GM18870 (cell line): ENCODE results near the gene TGIF2.
"Not testable (repeated sequence)": the region's sequence is repeated elsewhere in the genome, so short reads cannot be mapped to it uniquely, and the experiment has no call there.

Experiments
- ATAC-seq: cut with Tn5 transposase; IDR thresholded peaks from one replicate; pipeline ENCODE4 v1.9.1; 2021; ENCODE audit warnings: moderate library complexity; ENCODE audit not compliant: unreplicated experiment

The TGIF2 gene

DNA sequence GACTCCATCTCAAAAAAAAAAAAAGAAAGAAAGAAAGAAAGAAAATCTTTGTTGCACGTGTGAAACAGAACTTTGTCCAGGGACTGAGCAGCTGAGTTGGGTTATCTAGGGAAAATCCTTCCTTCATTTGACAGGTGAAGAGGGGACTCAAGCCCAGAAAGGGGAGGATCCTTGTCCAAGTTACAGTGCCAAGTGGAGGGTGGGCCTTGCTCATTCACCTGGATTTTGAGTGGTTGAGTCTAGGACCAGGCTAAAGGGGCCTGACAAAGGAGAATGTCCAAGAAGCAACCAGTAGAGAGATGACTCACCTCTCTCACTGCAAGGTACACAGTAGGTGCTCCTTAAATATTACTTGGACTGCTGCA, 2.7 kb downstream of the TGIF2 start:
- no peak for ATAC-seq

GRCh38 chr20:36578356-36579041, 5.1 kb downstream of the TGIF2 start:
- ATAC-seq: no peak

GRCh38 chr20:36579996-36580545, 6.7 kb downstream of the TGIF2 start:
- ATAC-seq: no peak

DNA sequence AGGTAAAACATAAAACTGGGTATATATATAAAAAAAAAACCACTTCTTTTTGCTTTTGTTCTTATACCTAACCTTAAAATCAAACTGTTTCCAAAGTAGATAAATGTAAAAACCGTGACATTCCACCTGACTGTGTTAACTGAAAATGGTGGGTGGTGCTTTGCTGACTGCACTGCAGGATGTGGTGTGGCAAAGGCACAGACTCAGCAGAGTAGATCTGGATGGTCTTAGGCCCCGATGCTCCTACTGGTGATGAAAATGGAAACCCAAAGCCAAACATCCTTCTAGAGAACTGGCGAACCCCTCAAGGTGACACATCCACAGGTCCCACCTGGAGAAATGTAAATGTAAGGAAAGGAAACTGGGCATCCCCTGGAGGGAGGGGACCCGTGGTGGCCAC, 8.9 kb downstream of the TGIF2 start:
- no peak for ATAC-seq

DNA sequence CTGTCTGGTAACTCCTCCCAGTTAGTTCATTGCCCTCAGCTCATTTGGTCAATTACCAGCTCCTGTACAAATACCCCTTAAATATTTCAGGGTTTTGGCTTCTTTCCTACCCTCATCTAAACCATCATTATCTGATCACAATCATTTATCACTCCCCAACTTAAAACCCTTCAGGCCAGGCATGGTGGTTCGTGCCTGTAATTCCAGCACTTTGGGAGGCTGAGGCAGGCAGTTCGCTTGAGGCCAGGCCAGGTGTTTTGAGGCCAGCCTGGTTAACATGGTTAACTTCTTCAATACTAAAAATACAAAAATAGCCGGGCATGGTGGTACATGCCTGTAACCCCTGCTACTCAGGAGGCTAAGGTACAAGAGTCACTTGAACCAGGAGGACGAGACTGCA, 9.4 kb downstream of the TGIF2 start:
- ATAC-seq: no peak

GRCh38 chr20:36584018-36584481, 10.7 kb downstream of the TGIF2 start:
- ATAC-seq: no peak

DNA sequence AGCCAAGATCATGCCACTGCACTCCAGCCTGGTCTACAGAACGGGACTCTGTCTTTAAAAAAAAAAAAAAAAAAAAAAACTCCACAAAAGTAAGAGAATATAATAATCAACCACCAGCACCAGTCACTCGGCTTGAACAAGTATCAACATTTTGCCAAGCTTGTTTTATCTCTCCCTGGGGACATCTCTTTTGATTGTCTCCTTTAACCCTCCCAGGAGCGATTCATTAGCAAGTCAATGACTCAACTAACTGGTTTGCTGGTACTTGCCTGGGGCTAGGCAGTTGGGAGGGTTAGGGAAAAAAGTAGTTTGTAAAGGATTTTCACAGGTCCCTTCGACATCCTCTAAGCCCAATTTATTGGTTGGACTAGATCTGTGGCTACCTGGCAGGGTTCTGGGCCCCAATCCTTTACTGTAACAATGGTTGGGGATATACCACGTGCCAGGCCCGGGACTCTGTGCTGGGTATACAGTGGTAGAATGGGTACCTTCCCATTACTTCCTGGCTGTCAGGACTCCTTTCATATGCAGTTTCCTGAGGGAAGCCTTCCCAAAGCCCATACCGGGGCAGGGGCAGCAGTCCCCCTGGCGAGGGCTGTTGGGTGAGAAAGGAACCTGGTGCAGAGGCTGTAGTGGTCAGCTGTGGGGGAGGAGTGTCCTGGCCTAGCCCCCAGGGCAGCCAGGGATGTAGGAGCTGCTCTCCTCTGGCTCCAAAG, 12.2 kb downstream of the TGIF2 start:
- no peak for ATAC-seq

DNA sequence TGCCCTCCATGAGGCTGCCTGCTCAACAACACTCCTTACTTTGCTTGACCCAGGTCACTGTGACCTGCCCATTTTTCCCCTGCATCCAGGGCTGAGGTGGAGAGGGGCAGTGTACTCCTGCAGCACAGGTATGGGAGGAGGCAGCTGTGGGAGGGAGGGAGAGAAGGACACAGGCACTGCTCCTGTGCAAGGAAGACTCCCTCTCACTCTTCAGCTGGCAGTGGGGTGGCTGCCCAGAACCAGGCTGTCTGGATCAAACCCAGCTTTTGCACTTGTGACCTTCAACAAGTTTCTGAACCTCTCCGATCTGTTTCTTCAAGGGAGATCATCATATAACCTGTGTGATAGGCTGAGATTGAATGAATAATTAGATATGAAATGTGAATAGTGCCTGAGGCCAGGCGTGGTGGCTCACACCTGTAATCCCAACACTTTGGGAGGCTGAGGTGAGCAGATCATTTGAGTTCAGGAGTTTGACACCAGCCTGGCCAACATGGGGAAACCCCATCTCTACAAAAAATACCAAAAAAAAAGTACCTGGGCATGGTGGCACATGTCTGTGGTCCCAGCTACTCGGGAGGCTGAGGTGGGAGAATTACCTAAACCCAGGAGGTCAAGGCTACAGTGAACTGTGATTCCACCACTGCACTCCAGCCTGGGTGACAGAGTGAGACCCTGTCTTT, 14.1 kb downstream of the TGIF2 start:
- ATAC-seq: no peak

DNA sequence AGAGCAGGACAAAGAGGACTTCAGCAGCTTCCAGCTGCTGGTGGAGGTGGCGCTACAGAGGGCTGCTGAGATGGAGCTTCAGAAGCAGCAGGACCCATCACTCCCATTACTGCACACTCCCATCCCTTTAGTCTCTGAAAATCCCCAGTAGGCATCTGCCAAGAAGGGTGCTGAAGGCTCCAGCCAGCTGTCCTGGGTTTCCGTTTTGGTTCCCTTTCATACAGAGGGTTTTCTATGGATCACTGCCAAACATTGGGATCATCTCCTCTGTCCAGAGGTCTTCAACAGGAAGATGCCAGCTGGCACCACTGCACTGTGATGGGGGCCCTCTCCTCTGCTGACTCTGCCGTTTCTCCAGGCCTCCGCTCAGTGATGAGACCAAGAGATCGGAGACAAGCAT, 17.9 kb downstream of the TGIF2 start:
- no peak for ATAC-seq

DNA sequence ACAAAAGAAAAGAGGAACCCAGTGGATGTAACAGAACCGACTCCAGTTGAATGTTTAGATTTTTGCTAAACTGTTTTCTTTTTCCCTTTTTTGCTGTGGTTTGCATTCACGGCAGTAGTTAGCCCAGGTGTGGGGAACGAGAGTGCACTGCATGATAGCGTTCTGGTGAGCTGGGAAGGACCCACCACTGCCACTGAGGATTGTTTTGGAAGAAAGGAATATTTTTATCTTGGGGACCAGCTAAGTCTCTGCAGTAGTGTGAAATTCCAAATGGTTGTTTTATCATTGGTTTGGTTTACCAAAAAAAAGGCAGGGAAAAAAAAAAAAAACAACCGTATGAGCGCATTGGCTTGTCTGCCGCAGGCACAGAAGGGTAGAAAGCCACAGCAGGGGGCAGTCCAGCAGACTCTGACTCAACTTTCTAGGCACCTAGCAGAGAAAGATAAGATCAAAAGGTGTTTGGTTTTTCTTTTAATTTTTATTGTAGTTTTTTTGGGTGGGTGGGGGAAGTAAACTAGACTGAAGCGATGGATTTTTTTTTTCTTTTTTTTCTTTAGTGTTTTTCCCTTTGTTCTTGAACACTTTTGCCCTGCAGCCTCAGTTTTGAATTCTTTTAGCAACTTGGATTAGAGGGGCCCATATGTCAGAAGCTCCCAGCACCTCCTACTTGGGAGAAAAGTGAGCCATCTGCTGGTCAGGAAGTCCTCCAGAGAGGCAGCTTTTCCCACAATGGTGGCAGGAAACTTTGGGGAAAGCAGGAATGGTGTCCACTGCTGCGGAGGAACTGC, 18.7 kb downstream of the TGIF2 start:
- no peak for ATAC-seq

DNA sequence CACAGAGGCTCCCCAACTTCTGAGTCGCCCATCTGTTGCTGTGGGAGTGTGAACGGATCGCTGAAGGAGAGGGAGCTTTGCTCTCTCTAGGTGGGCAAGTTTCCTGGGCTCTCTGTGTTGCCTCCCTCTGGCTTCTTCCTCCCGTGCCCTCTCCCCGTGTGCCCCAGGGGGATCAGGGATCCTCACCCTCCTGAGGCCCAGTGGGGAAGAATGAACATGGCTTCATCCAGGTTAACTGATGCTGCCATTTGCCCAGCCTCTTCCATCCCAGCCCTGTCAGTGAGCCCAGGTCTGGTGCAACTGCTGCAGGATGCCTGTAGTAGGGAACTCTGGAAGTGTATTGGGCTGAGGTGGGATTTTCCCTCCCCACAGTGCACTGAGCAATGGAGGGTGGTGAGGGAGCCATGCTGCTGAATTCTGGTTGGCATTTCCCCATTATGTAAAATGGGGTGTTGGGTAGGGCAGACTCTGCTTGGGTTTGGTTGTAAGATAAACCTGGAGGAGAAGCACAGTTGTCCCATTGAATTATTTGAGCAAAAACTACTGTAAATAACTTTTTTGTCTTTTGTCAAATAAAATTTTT, 20.0 kb downstream of the TGIF2 start:
- ATAC-seq: no peak

DNA sequence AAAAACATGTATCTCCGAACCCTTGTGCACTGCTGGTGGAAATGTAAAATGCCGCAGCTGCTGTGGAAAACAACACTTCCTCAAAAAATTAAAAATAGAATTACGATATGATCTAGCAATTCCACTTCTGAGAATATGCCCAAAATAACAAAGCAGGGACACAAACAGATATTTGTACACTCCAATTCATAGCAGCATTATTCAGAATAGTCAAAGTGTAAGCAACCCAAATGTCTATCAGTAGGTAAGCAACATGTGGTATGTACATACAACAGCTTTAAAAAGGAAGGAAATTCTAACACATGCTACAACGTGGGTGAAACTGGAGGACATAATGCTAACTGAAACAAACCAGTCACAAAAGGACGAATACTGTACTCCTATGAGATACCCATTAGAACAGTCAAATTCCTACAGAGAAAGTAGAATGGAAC, 26.5 kb downstream of the TGIF2 start:
- ATAC-seq: no peak

GRCh38 chr20:36601540-36601939, 28.1 kb downstream of the TGIF2 start:
- ATAC-seq: no peak

DNA sequence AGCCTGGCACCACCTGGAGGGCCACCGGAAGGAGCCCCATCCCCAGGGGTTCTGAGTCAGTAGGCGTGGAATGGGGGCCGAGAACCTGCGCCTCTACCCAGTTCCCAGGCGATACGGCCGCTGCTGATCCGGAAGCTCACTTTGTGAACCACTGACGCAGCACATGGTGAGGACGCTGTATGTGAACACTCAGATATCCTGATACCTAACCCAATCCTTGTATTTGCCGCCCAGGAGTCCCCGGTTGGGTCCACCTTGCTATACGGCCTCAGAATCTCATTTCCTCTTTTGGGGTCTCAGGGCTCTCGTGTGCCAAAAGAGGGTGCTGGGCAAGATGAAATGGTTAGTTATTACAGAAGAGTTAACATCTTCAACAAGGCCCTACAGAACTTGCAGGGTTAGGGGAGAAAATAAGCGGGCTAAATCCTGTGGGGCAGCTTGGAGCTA, 31.6 kb downstream of the TGIF2 start:
- ATAC-seq: peak; percentile 28

DNA sequence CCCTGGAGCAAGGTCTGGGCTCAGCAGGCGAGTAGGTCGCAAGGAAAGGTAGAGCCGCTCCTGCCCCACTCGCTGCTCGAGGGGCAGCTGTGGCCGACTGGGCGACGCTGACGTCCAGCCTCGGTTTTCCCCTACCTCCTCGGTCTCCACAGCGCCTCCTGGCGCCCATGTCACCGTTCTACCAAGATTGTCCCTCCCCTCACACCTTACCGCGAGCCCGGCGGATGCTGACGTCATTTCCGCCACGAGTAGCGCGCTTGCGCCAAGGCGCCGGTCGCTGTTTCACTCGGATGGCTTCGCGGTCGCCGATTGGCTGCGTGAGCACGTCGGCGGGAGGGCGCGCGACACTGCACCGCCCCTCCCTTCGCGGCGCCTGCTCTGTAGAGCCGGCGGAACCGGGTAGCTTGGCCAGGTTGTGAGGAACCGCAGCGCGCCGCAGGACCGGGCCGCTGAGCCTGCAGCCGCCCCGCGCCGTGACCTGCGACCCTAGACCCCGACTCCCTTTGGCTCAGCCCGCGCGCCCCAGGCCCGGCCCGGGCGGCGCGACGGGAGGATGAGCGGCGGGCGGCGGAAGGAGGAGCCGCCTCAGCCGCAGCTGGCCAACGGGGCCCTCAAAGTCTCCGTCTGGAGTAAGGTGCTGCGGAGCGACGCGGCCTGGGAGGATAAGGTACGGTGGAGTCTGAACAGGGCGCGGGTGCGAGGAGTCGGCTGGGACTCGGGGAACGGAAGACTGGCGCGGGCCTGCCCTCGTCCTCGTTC, 32.2 kb downstream of the TGIF2 start, which contains the start of gene RAB5IF:
Gene RAB5IF (plus strand): TSS at position 381 of the 759 bp plus-strand sequence. CDS start 173 bp downstream, at position 554.
- ATAC-seq: peak; percentile 77

GRCh38 chr20:36606158-36607066, 33.0 kb downstream of the TGIF2 start:
- no peak for ATAC-seq

GRCh38 chr20:36607586-36608387, 34.4 kb downstream of the TGIF2 start:
- ATAC-seq: no peak

- not testable (repeated sequence) for ATAC-seq
Observed at GRCh38 chr20:36608388-36608728, 35.0 kb downstream of the TGIF2 start.
